Right renal pelvis (tissue), 4 donors: ENCODE data around the gene SHC3. TPM values are rescaled to one million over a fixed set of nuclear protein-coding genes. Genes with fewer than 3 reads are reported as not detected.

Source experiments
- DNase-seq, 4 donors: peaks; one replicate each; pipeline ENCODE4 v3.0.0-alpha.2; 2013; ENCODE audit warnings: low read depth in 4 of 4, low spot score in 3 of 4, missing footprints in 1 of 4
- polyA plus RNA-seq, 4 donors: library from polyadenylated mRNA; unstranded; fragments of 120-200 nt; gene quantifications; one replicate each; pipeline ENCODE4 v1.2.1, GENCODE V29; 2013; ENCODE audit not compliant: insufficient read length in 4 of 4

Gene SHC3
- polyA plus RNA-seq, 4 donors: 2.1 to 3.2 (median 2.5) TPM

GRCh38 chr9:89187541-89187940, 8.9 kb upstream of the SHC3 start:
- DNase-seq: no peak

- no peak for DNase-seq
Measured at GRCh38 chr9:89186960-89187359, 8.3 kb upstream of the SHC3 start.

- no peak for DNase-seq
Measured at GRCh38 chr9:89185980-89186379, 7.4 kb upstream of the SHC3 start.

GRCh38 chr9:89183146-89183545, 4.5 kb upstream of the SHC3 start:
- DNase-seq: no peak

- DNase-seq: no peak
Measured at GRCh38 chr9:89182369-89182768, 3.8 kb upstream of the SHC3 start.

GRCh38 chr9:89179895-89180734, 1.5 kb upstream of the SHC3 start:
- DNase-seq: peak in 3 of 4 donors; percentile 77 to 86 (median 83)

- DNase-seq: no peak
Measured at GRCh38 chr9:89179540-89179894, 899 bp upstream of the SHC3 start.

- DNase-seq: no peak
Measured at GRCh38 chr9:89178830-89179539, 367 bp upstream of the SHC3 start.

- no peak for DNase-seq
Measured at GRCh38 chr9:89177012-89177943, 1.3 kb downstream of the SHC3 start.

GRCh38 chr9:89175828-89176261, 2.8 kb downstream of the SHC3 start:
- DNase-seq: no peak

- DNase-seq: no peak
Measured at GRCh38 chr9:89174291-89174690, 4.3 kb downstream of the SHC3 start.

- no peak for DNase-seq
Measured at GRCh38 chr9:89173072-89173471, 5.5 kb downstream of the SHC3 start.

- DNase-seq: no peak
Measured at GRCh38 chr9:89172398-89172797, 6.2 kb downstream of the SHC3 start.

- DNase-seq: no peak
Measured at GRCh38 chr9:89171693-89172092, 6.9 kb downstream of the SHC3 start.

GRCh38 chr9:89171231-89171630, 7.4 kb downstream of the SHC3 start:
- DNase-seq: no peak

- DNase-seq: no peak
Measured at GRCh38 chr9:89168901-89169813, 9.5 kb downstream of the SHC3 start.

- no peak for DNase-seq
Measured at GRCh38 chr9:89167788-89168187, 10.8 kb downstream of the SHC3 start.

GRCh38 chr9:89166852-89167251, 11.8 kb downstream of the SHC3 start:
- DNase-seq: no peak

GRCh38 chr9:89165880-89166279, 12.7 kb downstream of the SHC3 start:
- no peak for DNase-seq

GRCh38 chr9:89165341-89165740, 13.3 kb downstream of the SHC3 start:
- no peak for DNase-seq
